AG09319 (cell line): ENCODE results near the gene POU6F1.
"Not testable (repeated sequence)": the region's sequence is repeated elsewhere in the genome, so short reads cannot be mapped to it uniquely, and the experiment has no call there.

Experiments used
- DNase-seq: peaks from one replicate; pipeline ENCODE4 v3.0.0-alpha.2; 2010; ENCODE audit warnings: low read depth; ENCODE audit errors: extremely low read depth
- TF ChIP-seq, protein P1 (sequence below): IDR thresholded peaks from 2 replicates; pipeline ENCODE4 v1.5.1; 2011; ENCODE audit warnings: low read depth, mild to moderate bottlenecking, inconsistent platforms, low read length, moderate library complexity

The POU6F1 gene

DNA sequence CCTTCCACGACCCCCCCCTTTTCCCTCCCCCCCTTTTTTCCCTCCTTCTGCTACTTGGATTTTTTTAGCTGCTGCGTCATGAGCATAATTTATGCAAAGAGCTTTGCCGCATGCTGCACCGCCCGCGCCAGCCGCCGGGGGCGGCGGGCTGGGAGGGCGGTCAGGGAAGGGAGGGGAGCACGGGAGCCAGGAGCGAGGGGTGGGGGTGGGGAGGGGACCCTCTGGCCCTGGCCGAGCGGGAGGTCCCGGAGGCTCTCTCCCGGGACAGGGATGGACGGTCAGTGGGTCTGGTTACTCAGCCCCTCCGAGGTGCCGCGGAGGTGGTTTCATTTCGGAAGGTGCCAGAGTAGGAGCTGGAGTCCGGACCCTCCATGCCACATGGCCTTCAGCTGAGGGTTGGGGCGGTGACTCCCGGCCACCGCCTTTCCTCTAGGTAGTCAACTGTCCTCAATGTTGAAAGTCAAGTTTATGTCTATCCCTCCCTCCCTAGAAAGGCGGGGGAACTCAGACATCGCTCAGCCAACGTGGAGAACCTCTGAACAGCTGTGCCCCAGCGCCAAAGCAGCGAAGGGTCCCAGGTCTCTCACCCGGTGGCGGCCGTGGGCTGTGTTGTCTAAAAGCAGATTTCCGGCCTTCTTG, at the start of gene POU6F1:
POU6F1 (minus strand) TSS at position 95 of the 639 bp plus-strand sequence. CDS start 11,226 bp downstream, outside the sequence.
- DNase-seq, result peak; percentile 56

DNA sequence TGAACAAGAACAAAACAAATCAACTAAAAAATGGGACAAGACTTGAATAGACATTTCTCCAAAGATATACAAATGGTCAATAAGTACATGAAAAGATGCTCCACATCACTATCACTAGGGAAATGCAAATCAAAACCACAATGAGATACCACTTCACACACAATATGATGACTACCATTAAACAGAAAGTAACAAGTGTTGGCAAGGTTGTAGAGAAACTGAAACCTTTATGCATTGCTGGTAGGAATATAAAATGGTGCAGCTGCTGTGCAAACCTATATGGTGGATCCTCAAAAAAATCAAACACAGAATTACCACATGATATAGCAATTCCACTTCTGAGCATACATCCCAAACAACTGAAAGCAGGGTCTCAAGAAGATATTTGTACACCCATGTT, 47.2 kb upstream of the POU6F1 start:
- DNase-seq, result no peak
- TF ChIP-seq, protein P1, sequence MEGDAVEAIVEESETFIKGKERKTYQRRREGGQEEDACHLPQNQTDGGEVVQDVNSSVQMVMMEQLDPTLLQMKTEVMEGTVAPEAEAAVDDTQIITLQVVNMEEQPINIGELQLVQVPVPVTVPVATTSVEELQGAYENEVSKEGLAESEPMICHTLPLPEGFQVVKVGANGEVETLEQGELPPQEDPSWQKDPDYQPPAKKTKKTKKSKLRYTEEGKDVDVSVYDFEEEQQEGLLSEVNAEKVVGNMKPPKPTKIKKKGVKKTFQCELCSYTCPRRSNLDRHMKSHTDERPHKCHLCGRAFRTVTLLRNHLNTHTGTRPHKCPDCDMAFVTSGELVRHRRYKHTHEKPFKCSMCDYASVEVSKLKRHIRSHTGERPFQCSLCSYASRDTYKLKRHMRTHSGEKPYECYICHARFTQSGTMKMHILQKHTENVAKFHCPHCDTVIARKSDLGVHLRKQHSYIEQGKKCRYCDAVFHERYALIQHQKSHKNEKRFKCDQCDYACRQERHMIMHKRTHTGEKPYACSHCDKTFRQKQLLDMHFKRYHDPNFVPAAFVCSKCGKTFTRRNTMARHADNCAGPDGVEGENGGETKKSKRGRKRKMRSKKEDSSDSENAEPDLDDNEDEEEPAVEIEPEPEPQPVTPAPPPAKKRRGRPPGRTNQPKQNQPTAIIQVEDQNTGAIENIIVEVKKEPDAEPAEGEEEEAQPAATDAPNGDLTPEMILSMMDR, result no peak

More for the DNA sequence above, at the start of gene POU6F1:
- TF ChIP-seq, protein P1, result peak; percentile 40

DNA sequence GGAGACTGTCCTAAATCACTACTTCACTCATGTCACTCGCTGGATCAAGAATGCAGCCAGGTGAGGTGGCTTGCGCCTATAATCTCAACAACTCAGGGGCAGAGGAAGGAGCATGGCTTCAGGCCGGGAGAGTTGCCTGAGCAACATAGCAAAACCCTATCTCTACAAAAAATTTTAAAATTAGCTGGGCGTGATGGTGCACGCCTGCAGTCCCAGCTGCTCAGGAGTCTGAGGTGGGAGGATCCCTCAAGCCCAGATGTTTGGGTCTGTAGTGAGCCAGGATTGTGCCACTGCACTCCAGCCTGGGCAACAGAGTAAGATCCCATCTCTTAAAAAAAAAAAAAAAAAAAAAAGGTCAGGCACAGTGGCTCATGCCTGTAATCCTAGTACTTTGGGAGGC, 46.4 kb upstream of the POU6F1 start:
- TF ChIP-seq, protein P1, result no peak
- no peak for DNase-seq

DNA sequence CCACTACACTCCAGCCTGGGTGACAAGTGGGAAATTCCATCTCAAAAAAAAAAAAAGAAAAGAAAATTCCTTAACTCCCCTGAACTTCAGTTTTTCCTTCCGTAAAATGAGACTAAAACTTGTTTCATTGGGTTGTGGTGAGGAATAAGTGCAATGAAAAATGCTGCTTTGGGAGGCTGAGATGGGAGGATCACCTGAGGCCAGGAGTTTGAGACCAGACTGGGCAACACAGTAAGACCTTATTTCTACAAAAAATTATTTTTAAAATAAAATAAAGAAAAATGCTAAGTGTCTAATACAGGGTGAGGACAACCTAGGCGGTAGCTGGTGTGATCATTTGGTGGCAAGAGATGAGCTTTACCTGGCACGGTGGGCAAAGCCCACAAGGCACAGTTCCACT, 45.5 kb upstream of the POU6F1 start:
- no peak for DNase-seq
- TF ChIP-seq, protein P1, result no peak

- DNase-seq, result peak; percentile 63
- TF ChIP-seq, protein P1, result peak; percentile 52
Observed at GRCh38 chr12:51262758-51263177, 44.9 kb upstream of the POU6F1 start.

- DNase-seq, result not testable (repeated sequence)
Observed at GRCh38 chr12:51259600-51259999, 41.7 kb upstream of the POU6F1 start.

DNA sequence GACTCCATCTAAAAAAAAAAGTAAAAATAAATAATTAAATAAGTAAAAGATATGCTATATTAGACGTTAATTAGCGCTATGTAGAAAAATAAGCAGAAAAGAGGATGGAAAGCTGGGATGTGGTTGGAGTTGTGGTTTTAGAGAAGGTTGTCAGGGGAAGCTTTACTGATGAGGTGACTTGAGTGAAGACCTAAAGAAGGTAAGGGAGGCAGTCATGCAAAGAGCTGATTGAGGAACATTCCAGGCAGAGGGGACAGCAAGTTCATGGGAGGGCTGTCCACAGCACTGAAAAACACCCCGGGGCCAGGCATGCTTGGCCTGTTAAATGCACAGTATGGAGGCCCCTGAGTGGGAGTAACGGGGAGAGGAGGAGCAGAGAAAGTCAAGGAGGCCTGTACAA, 36.7 kb upstream of the POU6F1 start:
- TF ChIP-seq, protein P1, result no peak
- no peak for DNase-seq

DNA sequence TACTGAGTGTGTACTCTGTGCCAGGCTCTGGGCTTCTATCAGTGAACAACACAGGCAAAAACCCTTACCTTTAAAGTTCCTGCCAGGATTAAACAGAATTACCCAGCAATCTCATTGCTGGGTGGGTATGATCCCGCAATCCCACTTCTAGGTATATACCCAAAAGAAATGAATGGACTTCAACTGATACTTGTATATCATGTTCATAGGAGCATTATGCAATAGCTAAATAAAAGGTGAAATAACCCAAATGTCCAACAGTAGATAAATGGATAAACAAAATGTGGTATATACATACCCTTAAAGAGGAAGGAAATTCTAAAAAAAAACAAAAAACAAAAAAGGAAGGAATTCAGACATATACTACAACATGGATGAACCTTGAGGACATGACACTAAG, 35.4 kb upstream of the POU6F1 start:
- TF ChIP-seq, protein P1, result no peak
- no peak for DNase-seq
